ENCODE results near the gene EIF3I.

Gene EIF3I

DNA sequence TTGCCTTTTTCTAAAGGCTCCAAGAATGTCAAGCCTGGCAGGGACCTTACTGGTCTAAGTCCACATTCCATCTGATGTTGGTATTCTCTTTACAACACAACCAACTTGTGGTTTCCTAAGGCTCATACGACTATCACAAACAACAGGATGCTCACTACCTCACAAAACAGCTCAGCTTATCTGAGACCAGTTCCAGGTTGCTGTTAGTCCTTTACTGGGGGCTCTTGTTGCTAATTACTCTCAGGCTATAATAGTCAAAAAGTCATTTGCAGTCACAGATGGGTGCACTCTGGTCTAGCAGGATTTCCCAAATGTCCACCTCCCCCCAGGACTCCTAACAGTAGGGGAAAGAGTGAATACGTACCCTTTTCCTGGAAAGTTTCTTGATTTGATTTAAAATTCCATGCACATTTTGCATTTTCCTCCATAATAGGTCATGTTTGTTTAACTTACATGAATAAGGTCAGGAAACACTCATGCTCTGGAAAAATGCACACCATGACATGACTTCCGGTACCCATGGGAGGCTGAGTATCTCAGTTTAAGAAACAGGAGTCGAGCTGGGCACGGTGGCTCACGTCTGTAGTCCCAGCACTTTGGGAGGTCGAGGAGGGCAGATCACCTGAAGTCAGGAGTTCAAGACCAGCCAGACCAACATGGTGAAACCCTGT is 44.8 kb downstream of the EIF3I start:
- DNase-seq (ENCODE audit: low read depth): no peak

GRCh38 chr1:32269744-32270143 is 47.5 kb downstream of the EIF3I start:
- DNase-seq (ENCODE audit: low read depth): no peak

DNA sequence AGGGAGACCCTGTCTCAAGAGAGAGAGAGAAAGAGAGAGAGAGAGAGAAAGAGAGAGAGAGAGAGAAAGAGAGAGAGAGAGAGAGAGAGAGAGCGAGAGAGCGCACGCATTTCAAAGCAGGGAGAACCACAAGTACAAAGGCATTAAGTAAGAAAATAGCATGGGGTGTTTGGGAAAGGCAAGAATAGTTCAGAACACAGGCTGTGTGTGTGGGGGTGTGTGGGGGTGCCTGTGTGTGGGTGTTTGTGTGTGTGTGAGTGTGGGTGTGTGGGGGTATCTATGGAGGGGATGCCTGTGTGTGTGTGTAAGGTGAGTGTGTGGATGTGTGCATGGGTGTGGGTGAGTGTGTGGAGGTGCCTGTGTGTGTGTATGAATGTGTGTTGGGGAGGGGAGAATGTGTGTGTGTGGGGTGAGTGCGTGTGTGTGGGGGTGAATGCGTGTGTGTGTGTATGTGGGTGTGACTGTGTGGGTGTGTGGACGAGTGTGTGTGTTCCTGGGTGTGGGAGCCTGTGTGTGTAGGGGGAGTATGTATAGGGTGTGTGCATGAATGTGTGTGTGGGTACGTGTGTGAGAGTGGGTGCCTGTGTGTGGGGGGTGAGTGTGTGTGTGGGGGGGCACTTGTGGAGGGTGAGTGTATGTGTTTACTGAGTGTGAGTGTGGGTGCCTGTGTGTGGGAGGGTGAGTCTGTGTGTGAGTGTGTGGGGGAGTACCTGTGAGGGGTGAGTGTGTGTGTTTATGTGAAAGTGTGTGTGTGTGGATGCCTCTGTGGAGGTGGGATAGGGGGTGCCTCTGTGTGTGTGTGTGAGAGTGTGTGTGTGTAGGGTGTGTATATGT is 50.6 kb downstream of the EIF3I start:
- DNase-seq (ENCODE audit: low read depth): no peak

DNA sequence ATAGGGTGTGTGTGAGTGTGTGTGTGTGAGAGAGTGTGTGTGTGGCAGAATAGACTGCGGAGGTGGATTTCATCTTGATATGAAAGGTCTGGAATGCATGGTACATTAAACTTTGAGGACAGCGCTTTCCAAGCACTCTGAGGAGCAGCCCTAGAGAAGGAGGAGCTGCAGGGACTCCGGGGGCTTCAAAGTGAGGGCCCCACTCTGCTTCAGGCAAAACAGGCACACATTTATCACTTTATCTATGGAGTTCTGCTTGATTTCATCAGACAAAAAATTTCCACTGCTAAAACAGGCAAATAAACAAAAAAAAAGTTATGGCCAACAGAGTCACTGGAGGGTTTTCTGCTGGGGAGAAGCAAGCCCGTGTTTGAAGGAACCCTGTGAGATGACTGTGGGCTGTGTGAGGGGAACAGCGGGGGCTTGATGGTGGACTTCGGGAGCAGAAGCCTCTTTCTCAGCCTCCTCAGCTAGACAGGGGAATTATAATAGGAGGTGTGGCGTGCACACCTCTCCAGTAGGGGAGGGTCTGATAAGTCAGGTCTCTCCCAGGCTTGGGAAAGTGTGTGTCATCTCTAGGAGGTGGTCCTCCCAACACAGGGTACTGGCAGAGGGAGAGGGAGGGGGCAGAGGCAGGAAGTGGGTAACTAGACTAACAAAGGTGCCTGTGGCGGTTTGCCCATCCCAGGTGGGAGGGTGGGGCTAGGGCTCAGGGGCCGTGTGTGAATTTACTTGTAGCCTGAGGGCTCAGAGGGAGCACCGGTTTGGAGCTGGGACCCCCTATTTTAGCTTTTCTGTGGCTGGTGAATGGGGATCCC is 51.4 kb downstream of the EIF3I start:
- DNase-seq (ENCODE audit: low read depth): peak; percentile 84

DNA sequence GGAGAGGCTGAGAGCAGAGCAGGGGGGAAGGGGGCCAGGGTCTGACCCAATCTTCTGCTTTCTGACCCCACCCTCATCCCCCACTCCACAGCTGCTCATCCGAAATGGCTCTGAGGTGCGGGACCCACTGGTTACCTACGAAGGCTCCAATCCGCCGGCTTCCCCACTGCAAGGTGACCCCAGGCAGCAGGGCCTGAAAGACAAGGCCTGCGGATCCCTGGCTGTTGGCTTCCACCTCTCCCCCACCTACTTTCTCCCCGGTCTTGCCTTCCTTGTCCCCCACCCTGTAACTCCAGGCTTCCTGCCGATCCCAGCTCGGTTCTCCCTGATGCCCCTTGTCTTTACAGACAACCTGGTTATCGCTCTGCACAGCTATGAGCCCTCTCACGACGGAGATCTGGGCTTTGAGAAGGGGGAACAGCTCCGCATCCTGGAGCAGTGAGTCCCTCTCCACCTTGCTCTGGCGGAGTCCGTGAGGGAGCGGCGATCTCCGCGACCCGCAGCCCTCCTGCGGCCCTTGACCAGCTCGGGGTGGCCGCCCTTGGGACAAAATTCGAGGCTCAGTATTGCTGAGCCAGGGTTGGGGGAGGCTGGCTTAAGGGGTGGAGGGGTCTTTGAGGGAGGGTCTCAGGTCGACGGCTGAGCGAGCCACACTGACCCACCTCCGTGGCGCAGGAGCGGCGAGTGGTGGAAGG is 52.6 kb downstream of the EIF3I start:
- DNase-seq (ENCODE audit: low read depth): no peak

DNA sequence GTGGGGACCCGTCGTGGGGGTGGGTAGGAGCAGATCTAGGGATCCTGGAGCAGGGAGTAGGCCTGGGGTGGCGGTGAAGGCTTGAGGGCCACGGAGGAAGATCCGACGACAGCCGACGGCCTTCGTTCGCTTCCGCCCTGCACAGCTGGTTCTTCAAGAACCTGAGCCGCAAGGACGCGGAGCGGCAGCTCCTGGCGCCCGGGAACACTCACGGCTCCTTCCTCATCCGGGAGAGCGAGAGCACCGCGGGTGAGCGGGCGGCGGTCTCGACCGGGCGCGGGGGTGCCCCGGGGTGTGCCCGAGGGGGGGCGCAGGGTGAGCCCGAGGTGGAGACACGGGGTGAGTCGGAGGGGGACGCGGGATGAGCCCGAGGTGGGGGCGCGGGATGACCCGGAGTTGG is 53.2 kb downstream of the EIF3I start:
- no peak for DNase-seq (ENCODE audit: low read depth)

GRCh38 chr1:32276032-32276782 is 54.0 kb downstream of the EIF3I start:
- DNase-seq (ENCODE audit: low read depth): no peak
